Stimulated activated CD8-positive, alpha-beta memory T cell treated with anti-CD3 and anti-CD28 coated beads, Interleukin-15, amount 100 ng/mL, for 4 hours (primary cell): ENCODE measurements around the gene POLD1.

Source experiments
- DNase-seq, 2 donors: peaks; one replicate each; pipeline ENCODE4 v3.0.0-alpha.2; 2020; ENCODE audit warnings: low read depth in 2 of 2

Gene POLD1

DNA sequence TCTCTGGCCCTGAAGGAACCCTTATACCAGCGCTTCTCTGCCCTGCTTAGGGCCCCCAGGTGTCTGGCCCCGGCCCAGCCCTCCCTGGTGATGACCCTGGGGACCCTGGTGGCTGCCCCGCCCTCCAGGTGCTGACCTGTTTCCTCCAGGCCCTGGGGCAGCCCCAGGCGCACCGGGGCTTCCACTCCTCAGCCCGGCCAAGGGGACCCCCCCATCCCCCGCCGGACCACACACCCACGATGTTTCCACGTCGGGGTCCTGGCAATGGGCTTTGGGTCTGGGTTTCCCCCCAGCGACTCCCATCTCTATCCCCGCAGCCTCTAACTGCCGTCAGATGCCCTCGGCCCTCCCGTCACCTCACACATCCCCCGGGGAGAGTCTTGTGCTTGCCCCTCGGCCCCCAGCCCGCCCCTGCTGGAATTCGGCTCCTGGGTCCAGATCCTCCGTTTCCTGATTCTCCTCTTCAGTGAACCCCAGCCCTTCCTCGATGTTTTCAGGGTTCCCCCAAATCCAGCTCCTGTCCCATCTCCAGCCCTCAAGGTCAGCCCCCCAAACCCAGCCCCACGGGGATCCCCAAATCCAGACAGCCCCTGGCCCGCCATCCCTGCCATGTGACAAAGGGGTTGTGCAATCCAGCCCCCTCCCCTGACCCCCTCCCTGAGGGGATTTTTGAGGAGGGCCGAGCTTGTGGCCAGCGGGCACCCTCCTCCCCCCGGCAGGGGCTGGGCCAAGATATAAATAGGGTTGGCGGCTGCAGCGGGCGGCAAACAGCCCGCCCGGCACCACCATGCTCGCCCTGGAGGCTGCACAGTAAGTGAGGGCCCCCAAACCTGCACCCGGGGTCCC is 34.3 kb downstream of the POLD1 start, which contains the start of gene SPIB:
SPIB (plus strand) TSS at position 763 of the 846 bp plus-strand sequence; CDS start at position 788, 25 bp downstream.
- DNase-seq, result no peak

DNA sequence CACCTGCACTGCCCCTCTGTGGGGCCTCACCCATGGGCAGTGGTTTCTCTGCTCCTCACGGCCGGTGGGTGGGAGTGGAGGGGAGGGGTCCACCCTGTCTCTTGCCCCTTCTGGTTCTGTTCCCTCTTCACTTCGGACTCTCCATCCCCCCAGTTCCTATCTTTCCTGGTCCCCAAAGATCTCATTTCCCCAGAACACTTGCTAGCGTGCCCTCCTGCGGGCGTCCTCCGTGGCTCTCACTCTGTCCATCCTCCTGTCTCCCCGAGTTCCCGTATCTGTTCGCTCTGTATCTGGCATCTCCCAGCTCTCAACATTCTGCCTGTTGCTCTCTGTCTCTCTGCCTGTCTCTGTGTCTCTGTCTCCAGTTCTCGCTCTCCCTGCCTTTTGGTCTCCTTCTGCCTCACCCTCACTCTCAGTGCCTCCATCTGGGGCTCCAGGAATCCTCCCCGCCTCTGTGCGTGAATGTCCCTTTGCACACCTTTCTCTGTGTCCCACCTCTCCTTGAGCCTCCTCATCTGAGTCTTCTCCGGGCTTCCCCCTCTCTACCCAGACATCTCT is 35.0 kb downstream of the POLD1 start:
- DNase-seq, result no peak

DNA sequence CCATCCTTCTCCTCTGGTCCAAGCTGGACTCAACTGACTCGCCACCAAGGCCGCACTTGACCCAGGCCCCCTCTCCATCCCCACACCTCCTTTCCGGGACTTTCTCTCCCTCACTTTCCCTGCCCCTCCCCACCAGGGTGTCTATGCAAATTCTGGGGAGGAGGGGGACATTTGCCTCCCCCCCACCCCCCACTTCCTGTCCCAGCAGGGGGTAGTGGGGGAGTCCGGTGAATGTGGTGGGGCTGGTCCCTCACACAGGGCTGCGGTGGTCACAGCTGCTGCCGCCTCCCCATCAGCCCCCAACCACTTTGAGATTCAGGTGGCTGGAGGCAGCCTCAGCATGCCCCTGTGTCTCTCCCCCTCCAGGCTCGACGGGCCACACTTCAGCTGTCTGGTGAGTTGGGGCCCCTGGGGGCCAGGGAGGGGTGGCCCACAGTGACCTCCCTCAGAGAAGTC is 35.5 kb downstream of the POLD1 start:
- no peak for DNase-seq

DNA sequence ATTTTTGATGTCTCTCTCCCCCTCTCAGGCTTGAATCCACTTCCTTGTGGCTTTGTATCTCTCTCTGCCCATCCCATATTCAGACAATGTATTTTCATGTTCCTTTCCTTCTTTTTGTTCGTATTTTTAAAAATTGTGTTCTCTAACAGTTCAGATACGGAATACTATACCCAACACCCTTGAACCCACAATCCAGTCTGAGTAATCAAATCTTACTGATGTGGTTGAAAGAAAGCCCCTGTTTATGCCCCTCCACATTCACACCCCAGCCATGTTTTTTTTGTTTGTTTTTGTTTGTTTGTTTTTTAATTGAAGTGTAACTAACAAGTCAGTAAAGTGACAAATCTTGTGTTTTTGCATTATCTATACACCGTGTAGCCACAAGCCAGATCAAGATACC is 36.0 kb downstream of the POLD1 start:
- DNase-seq, result no peak

- no peak for DNase-seq
These were observed 36.7 kb downstream of the POLD1 start for GRCh38 chr19:50420808-50421207.

DNA sequence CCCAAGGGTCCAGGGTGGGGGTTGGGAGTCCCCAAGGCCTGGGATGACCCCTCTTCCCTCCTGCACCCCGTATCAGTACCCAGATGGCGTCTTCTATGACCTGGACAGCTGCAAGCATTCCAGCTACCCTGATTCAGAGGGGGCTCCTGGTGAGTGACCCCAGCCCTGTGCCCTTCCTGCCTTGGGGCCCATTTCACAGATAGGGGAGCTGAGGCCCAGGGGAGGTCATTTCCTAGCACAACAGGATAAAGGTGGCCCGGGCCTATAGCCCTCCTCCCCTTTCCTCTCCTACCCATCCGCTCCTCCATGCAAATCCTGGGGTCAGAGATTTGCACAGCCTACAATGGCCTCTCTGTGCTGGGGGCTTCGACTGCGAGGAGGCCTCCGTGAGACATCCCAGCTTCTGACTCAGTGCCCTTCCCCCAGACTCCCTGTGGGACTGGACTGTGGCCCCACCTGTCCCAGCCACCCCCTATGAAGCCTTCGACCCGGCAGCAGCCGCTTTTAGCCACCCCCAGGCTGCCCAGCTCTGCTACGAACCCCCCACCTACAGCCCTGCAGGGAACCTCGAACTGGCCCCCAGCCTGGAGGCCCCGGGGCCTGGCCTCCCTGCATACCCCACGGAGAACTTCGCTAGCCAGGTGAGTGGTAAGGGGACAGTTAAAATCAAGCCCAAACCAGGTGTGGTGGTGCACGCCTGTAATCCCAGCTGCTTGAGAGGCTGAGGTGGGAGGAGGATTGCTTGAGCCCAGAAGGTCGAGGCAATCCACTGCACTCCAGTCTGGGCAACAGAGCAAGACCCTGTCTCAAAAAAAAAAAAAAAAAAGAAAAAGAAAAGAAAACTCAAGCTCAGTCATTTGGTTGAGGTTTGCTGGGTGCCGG is 38.5 kb downstream of the POLD1 start:
- no peak for DNase-seq

GRCh38 chr19:50423279-50424113 is 39.3 kb downstream of the POLD1 start:
- DNase-seq, result no peak

DNA sequence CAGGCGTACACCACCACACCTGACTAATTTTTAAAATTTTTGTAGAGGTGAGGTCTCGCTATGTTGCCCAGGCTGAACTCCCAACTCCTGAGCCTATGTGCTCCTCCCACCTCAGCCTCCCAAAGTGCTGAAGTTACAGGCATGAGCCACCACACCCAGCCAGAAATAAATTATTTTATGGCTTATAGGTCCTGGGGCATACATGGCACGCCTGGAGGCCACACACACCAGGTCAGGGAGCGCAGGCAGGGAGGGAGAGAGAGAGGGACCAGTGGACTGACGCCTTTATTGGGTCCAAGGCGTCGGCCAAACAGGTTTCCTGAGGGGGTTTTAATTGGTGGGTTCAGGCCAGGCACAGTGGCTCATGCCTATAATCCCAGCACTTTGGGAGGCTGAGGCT is 41.4 kb downstream of the POLD1 start:
- no peak for DNase-seq

GRCh38 chr19:50427318-50427925 is 43.3 kb downstream of the POLD1 start:
- no peak for DNase-seq

GRCh38 chr19:50427997-50428425 is 43.9 kb downstream of the POLD1 start:
- DNase-seq, result no peak

GRCh38 chr19:50428772-50429463 is 44.8 kb downstream of the POLD1 start:
- no peak for DNase-seq

- no peak for DNase-seq
These were observed 46.8 kb downstream of the POLD1 start for GRCh38 chr19:50430888-50431342.

- peak; percentile 68 to 73 for DNase-seq
These were observed 47.4 kb downstream of the POLD1 start for GRCh38 chr19:50431343-50432220.

- DNase-seq, result no peak
These were observed 48.3 kb downstream of the POLD1 start, which contains the start of gene MYBPC2 for GRCh38 chr19:50432221-50433028. Gene MYBPC2, plus strand, starts transcription at chr19:50432892. Its CDS starts 62 bp downstream, at chr19:50432954.

DNA sequence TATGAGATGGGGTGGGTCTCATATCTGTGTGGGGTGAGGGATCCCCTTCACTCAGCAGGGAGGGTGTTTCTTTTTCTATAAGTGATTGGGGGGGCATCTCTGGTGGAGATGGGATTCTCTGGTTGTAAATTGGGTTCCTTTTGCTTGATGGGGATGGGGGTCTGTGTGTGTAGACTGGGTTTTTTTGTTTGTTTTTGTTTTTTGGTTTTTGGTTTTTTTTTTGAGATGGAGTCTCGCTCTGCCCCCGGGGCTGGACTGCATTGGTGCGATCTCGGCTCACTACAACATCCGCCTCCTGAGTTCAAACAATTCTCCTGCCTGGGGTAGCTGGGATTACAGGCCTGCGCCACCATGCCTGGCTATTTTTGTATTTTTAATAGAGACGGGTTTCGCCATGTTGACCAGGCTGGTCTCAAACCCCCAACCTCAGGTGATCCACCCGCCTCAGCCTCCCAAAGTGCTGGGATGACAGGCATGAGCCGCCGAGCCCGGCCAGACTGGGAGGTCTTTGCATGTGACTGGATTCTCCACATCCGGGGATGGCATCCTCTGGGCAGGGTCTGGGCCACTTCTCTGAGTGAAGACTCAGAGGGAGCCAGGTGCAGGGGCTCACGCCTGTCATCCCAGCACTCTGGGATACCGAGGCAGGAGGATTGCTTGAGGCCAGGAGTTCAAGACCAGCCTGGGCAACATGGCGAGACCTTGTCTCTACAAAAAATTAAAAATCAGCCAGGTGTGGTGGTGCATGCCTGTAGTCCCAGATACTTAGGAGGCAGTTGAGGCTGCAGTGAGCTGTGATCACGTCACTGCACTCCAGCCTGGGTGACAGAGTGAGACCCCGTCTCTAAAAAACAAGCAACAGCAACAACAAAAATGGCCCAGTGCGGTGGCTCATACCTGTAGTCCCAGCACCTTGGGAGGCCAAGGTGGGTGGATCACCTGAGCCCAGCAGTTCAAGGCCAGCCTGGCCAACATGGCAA is 49.3 kb downstream of the POLD1 start:
- no peak for DNase-seq

DNA sequence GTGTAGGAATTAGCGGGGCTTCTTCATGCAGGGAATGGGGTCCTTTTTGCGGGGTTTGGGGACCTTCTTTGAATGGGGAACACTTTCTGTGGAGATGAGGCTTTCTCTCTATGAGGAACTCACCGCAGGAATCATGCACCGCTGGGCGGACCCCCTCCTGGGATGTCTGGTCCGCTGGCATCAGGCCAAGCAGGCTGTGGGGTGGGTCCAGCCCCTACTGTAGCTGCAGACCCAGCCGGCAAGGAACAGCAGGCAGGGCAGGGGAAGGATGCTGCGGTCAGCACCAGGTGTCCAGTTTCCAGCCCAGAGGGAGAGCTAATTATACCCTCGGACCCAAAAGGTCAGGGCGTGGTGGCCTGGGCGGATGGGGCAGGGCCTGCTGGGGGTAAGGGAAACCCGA is 50.4 kb downstream of the POLD1 start:
- no peak for DNase-seq

- DNase-seq, result no peak
These were observed 51.1 kb downstream of the POLD1 start for GRCh38 chr19:50435221-50435620.
